ENCODE measurements around the gene ZNF835.

Gene ZNF835

GRCh38 chr19:56687031-56687430 is 15.5 kb upstream of the ZNF835 start:
- no peaks in the 10 kb centered on the region for H3K9me3 ChIP-seq (ENCODE audit: insufficient read depth, low read length)
- no peak overlapping the region for H3K27ac ChIP-seq (ENCODE audit: low read depth, low read length)
- H3K9me2 ChIP-seq (replicated peaks; ENCODE audit: insufficient read depth, low read length) = no peaks in the 10 kb centered on the region
- H4K20me1 ChIP-seq (ENCODE audit: low read depth, low read length) = no peaks in the 10 kb centered on the region
- H3K4me3 ChIP-seq (ENCODE audit: insufficient read depth, low read length, poor library complexity, severe bottlenecking) = no peak overlapping the region
- H3K36me3 ChIP-seq (ENCODE audit: low read length) = no peaks in the 10 kb centered on the region
- no peak overlapping the region for H3K9ac ChIP-seq (ENCODE audit: low read length)
- H3F3A ChIP-seq (ENCODE audit: insufficient read depth) = no peaks in the 10 kb centered on the region
- no peak overlapping the region for H3K4me2 ChIP-seq (ENCODE audit: low read depth, low read length, poor library complexity, severe bottlenecking)
- TF ChIP-seq EZH2phosphoT487 (conservative IDR thresholded peaks at IDR 0.05; ENCODE audit: low read length) = no peak
- no peak for TF ChIP-seq CTCF (IDR thresholded peaks at IDR 0.05; ENCODE audit: insufficient read depth, low read length, poor library complexity, severe bottlenecking)
- no peak overlapping the region for H2AFZ ChIP-seq (ENCODE audit: low read depth, low read length, severe bottlenecking)
- H3K79me2 ChIP-seq (ENCODE audit: insufficient read depth, low read length) = no peaks in the 10 kb centered on the region
- no peaks in the 10 kb centered on the region for H3K27me3 ChIP-seq (ENCODE audit: low read length)

- Histone ChIP-seq H3K4me2 (ENCODE audit: low read depth, low read length, poor library complexity, severe bottlenecking) (no peak overlapping the region), H3K9ac (ENCODE audit: low read length) (no peak overlapping the region), H3K9me3 (ENCODE audit: insufficient read depth, low read length) (no peaks in the 10 kb centered on the region), H3K4me3 (ENCODE audit: insufficient read depth, low read length, poor library complexity, severe bottlenecking) (no peak overlapping the region), H3K27ac (ENCODE audit: low read depth, low read length) (no peak overlapping the region), H3K79me2 (ENCODE audit: insufficient read depth, low read length) (no peaks in the 10 kb centered on the region), H3F3A (ENCODE audit: insufficient read depth) (no peaks in the 10 kb centered on the region), H3K27me3 (ENCODE audit: low read length) (no peaks in the 10 kb centered on the region), H3K9me2 (replicated peaks; ENCODE audit: insufficient read depth, low read length) (no peaks in the 10 kb centered on the region), H3K36me3 (ENCODE audit: low read length) (no peaks in the 10 kb centered on the region), H4K20me1 (ENCODE audit: low read depth, low read length) (no peaks in the 10 kb centered on the region), H2AFZ (ENCODE audit: low read depth, low read length, severe bottlenecking) (no peak overlapping the region)
- no peak for TF ChIP-seq CTCF (IDR thresholded peaks at IDR 0.05; ENCODE audit: insufficient read depth, low read length, poor library complexity, severe bottlenecking)
- TF ChIP-seq EZH2phosphoT487 (conservative IDR thresholded peaks at IDR 0.05; ENCODE audit: low read length) = no peak
Observed at GRCh38 chr19:56683116-56683515, 11.6 kb upstream of the ZNF835 start.

- H3K27ac ChIP-seq (ENCODE audit: low read depth, low read length) = no peak overlapping the region
- no peak overlapping the region for H3K4me3 ChIP-seq (ENCODE audit: insufficient read depth, low read length, poor library complexity, severe bottlenecking)
- H3K4me2 ChIP-seq (ENCODE audit: low read depth, low read length, poor library complexity, severe bottlenecking) = no peak overlapping the region
- TF ChIP-seq CTCF (IDR thresholded peaks at IDR 0.05; ENCODE audit: insufficient read depth, low read length, poor library complexity, severe bottlenecking) (no peak), EZH2phosphoT487 (conservative IDR thresholded peaks at IDR 0.05; ENCODE audit: low read length) (no peak)
- no peaks in the 10 kb centered on the region for H3K79me2 ChIP-seq (ENCODE audit: insufficient read depth, low read length)
- no peaks in the 10 kb centered on the region for H3F3A ChIP-seq (ENCODE audit: insufficient read depth)
- H2AFZ ChIP-seq (ENCODE audit: low read depth, low read length, severe bottlenecking) = no peak overlapping the region
- no peak overlapping the region for H3K9ac ChIP-seq (ENCODE audit: low read length)
- no peaks in the 10 kb centered on the region for H3K9me2 ChIP-seq (replicated peaks; ENCODE audit: insufficient read depth, low read length)
- H3K9me3 ChIP-seq (ENCODE audit: insufficient read depth, low read length) = no peaks in the 10 kb centered on the region
- no peaks in the 10 kb centered on the region for H3K36me3 ChIP-seq (ENCODE audit: low read length)
- no peaks in the 10 kb centered on the region for H4K20me1 ChIP-seq (ENCODE audit: low read depth, low read length)
- H3K27me3 ChIP-seq (ENCODE audit: low read length) = no peaks in the 10 kb centered on the region
Observed at GRCh38 chr19:56681702-56682101, 10.1 kb upstream of the ZNF835 start.

Data from SU-DHL-6 (cell line).